Inflammatory macrophage treated with lipopolysaccharide for 1 hour (primary cell): ENCODE measurements around the gene CCDC184.
A peak's percentile ranks its signal among the peaks of the same experiment; 100 is the strongest.
"Not testable (repeated sequence)": the region's sequence is repeated elsewhere in the genome, so short reads cannot be mapped to it uniquely, and the experiment has no call there.

ENCODE experiments used
- DNase-seq, 2 donors: peaks; one replicate each; pipeline ENCODE4 v3.0.0-alpha.2; 2020 to 2022

CCDC184 gene

DNA sequence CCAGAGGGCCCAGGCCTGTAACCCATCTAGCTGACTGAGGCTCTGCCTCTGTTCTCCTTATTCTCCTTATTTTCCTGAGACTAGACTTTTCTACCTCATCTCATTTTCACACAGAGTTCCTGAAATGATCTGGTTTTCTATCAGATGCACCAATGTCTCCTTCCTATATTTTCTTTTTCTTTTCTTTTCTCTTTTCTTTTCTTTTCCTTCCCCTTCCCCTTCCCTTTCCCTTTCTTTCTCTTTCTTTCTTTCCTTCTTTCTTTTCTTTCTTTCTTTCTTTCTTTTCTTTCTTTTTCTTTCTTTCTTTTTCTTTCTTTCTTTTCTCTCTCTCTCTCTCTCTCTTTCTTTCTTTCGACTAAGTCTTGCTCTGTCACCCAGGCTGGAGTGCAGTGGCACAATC, 3.0 kb upstream of the CCDC184 start:
- no peak for DNase-seq

DNA sequence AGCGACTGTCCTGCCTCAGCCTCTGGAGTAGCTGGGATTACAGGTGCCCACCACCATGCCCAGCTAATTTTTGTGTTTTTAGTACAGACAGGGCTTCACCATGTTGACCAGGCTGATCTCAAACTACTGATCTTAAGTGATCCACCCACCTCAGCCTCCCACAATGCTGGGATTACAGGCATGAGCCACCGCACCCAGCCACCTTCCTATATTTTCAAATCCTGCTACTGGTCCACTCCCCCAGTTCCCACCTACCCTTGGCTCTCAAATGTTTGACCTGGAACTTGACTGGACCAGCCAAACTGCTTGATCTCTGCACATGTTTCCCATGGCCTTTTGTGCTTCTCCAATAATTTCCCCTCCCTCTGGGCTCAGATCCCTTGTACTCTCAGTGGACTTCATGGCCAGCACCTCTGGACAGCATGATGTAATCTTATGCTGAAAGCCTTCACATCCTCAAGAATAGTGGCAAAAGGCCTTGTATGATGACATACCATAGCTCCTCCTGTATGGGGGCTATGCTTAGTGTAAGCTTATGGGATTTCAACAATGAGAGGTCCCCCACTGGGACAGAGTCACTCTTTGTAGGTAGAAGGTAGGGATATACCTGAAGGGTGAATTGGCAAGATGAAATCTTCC, 2.5 kb upstream of the CCDC184 start:
- DNase-seq: no peak

DNA sequence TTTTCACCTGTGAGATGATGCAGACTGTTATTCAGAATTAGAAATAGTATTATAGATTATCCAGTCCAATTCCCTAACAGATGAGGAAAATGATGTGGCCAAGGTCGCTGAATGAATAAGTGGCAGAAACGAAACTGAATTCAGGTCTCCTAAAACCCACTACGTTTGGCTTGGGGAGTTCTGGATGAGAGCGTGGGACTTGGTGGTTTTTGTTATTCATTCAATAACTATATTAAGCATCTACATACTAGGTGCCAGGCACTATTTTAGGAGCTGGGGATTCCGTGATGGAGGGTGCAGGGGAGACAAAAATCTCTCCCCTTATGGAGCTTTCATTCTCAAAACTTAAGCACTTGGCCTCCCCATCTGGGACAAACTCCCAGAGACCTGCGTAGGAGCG, 813 bp upstream of the CCDC184 start:
- no peak for DNase-seq

DNA sequence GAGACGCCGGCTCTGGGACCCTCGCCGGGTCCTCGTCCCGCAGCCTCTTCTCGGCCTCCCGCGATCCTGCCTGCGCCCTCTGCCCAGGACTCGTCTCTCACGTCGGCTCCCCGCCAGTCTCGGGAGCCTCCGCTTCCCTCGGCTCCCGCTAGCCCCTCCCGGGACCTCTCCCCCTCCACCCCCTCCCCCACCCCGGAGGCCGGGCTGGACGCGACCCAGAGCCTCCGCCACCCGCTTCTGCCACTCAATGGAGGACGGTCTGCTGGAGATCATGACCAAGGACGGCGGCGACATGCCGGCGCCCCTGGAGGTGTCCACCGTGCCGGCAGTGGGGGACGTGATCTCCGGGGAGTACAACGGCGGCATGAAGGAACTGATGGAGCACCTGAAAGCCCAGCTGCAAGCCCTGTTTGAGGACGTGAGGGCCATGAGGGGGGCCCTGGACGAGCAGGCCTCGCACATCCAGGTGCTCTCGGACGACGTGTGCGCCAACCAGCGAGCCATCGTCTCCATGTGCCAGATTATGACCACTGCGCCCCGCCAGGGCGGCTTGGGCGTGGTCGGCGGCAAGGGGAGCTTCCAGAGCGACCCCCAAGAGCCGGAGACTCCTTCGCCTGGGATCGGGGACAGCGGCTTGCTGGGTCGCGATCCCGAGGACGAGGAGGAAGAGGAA, 568 bp downstream of the CCDC184 start:
- DNase-seq: no peak

DNA sequence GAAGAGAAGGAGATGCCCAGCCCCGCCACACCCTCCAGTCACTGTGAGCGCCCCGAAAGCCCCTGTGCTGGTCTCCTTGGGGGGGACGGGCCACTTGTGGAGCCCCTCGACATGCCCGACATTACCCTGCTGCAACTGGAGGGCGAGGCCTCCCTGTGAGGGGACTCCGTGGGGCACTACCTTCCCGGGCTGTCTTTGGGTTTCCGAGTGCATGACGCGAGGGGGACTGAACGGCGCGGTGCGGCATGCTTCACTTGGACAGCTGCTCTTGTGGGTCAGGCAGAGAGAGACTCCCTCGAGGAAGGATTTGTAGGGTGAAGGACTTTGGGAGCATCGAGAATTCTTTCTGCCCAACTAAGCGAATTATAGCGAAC, 1.1 kb downstream of the CCDC184 start:
- DNase-seq: no peak

DNA sequence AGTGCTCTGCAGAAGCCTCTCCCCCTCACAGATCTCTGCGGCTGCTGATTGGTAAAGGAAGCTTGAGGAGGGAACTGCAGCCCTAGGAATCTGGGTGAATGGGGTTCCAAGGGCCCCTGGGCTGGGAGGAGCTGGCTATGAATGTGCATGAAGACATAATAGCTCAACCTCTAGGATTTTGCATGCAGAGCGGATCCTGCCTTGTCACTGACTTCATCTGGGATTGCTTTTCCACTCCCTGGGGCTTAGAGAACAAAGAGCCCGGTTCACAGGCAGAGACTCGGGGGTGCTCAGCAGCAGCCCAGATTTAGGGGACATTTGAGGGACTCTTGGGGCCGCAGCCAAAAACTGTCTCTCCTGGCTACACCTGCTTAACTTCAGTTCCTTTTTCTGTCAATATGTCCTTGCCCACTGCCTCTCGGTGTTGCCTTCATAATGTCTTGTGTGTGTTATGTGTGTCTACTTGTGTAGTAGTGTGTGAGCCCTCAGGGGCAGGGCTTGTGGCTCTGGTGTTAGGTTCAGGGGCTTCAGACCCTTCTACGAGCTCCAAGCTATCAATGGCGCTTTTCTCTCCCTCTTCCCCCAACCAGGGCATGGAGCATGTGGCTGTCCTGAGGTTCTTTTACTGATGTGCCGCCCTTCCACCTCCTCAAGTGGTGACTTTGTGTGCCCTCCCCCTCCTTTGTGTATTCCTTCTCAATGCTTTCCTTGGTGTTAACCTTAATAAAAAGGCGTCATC, 1.9 kb downstream of the CCDC184 start:
- no peak for DNase-seq

DNA sequence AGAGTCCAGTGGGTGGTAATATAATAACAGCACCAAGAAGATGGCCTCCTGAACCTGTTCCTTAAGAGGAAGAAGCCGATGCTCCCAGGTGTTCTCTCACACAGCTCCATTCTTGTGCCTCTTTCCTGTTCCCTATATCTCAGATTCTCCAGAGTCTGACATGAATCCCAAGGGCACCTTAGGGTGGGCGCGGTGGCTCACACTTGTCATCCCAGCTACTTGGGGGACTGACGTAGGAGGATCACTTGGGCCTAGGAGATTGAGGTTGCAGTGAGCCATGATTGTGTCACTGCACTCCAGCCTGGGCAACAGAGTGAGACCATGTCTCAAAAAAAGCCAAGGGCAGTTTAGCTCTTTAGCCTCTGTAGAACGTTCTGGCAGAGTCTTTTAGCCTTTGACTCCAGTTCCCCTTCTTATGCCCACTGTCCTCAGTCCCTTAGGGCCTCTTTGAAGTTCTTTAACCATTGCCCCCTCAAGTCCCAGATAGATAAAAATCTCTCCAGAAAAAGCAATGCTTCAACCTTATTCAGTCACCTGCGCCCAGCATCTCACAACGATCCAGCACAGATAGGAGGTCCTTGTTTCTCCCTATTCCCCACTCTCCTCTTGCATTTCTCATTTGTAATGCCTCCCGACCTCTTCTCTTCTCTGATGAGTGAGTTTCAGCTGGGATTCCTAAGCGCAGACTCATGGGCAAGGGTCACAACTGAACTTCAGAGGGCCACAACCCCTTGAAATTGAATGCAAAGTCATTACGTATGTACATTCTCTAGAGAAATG, 4.7 kb downstream of the CCDC184 start:
- no peak for DNase-seq

DNA sequence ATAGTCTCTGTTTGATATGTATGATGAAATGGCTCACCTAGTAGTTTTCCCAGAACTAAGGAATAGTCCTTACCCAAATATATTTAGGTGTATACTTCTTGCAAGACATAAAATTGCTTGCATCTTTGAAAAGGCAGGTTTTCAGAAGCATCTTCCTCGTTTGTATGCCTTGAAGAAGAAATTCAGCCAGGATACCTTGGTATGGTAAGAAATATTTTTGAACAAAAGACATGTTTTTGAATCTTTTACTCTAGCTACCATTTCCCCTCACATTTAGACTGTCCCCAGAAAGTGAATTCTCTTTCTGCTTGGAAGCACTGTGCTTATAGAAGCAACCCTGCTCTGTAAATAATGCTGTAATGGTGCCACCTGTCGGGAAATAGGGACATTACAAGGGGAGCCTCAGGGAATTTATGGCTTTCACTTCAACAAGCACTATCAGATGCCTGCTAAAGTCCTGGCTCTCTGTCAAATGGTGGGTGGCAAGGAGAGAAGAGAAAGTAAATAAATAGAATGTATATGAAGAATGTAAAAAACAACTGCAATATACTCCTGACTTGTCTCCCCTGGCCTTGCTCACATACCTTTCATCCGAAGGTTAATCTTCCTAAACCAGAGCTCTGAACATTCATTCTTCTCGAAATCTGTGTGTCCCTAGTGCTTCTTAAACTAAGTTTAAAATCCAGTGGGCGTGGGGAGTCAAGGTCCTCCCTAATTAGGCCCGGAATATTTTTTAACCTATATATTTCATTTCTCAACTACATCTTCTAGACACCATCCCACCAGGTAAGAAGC, 6.1 kb downstream of the CCDC184 start:
- DNase-seq: peak; percentile 39 to 94

DNA sequence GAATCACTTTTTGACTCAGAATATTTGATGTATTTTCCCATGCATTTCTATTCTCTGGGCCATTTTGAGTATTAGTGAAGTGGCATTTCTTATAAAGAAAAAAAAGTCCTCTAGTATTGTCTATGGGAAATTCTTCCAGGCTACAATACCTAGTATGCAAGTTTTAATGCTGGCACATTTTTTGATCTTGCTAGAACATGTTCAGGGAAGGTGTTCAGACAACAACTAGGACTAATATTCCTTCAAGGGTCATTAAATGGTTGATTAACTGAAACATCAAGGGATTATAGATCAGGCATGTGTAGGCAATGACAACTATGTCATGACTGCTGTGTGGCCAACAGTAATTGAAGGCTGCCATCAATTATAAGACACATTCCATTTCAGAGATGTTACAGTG, 7.7 kb downstream of the CCDC184 start:
- DNase-seq: no peak

DNA sequence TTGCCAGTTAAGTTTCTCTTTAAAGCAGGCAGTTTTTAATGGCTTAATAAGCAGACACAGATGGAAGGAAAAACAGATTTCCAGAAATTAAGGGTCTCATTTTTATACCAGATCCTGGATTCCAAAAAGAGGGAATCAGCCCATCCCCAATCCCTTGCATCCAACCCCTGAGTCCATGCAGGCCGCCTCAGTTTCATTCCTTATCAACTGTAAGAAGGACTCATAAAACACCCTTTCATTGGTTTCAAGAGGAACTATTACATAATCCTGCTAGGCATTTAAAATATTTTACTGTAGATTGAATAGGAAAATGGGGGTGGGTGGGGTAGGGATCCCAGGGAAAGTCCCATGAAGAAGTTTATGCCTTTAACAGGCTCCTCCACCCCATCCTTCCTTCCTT, 9.4 kb downstream of the CCDC184 start:
- no peak for DNase-seq

DNA sequence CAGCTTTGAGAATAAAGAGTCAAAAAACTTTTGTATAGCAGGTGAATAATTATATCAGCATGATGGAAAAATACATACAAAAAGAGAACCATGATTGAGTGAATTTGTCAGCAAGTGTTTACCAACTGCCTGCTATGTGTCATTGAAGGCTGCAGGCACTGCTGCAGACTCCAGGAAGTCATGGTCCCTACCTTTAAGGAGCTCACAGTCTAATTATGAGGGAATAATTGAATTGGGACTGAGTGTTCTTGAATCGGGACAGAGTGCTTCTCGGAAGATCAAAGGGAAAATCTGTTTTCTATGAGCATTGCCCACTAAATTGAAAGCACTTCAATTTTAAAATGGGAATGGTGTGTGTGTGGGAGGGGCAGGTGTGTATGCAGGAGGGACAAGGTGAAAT, 10.2 kb downstream of the CCDC184 start:
- DNase-seq: no peak

DNA sequence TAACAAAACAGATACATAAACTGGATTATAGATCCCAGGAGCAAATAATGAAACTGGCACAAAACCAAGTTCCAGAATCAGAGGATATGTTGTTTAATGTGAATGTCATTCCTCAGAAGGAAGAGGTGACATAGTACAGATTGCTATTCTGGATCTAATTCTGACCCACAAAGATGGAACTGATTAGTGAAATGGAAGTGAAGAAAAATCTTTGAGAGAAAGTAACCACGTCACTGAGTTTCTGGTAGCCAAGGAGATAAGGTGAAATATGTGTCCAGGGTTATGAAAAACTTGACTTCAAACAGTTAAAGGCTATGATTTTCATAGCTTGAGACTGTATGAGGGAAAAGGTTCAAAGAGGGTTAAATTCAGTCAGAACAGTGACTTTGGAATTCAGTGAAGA, 11.4 kb downstream of the CCDC184 start:
- DNase-seq: no peak

DNA sequence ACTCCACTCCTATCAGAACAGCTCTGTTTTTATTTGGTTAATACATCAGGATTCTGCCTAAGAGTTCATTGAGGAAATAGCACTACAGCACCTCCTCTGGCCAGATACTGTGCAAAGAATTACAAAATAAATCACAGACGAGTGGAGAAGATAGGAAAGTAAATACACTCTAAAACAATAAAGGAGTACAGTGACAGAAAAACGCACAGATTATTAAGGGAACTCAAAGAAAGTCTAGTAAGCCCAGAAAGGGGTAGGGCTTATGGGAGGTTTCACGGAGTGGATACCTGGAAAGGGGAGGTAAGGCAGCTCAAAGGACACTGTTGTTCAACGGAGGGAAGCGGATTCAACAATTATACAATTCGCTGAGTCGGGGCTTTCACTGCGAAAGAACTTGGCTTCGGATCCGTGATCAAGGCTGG, 14.1 kb downstream of the CCDC184 start:
- peak; percentile 34 to 63 for DNase-seq

DNA sequence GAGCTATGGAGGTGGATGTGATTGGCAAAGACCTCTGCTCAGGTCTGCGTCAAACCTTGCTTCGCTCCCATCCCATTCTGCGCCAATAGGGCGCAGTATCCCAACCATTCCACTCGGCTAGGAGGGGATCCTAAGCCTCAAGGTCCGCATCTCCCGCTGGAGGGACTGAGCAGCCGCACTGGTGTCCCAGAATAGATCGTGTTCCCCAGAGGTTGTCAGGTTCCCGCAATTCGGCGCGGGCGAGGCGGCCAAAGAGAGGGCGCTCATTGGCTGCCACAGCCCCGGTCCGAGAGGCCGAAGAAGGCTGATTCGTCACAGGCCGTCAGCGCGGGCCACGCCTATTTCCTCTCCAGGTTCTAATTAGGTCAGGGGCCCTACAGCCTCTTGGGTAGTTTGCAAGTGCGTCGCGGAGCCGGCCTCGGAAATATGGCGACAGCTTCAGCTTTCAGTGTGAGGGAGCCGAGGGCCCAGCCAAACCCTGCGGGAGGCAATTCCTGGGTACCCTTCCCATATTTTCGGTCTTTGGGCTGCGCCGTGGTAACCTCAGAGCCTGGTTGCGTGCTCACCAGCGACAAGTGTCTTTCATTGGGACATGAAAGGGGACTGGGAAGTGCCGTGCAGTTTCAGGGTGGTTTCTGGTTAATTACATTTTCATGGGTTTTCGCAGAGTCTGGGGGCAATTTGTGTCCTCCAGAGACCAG, 14.7 kb downstream of the CCDC184 start:
- DNase-seq: peak; percentile 96 to 97

DNA sequence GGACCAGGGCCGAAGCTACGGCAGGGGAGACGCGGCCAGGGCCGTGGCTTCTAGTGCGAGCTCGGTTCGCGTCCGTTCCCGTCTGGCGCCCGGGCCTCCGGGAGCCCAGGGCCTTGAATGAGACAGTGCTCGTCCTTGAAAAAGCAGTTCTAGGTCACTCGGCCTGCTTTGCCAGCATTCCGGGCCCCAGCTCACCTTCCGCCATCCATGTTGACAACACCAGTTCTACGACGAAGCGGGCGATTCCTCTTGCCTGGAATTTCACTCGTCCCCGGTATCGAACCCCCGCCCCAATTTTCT, 15.2 kb downstream of the CCDC184 start:
- DNase-seq: peak; percentile 20 to 37

DNA sequence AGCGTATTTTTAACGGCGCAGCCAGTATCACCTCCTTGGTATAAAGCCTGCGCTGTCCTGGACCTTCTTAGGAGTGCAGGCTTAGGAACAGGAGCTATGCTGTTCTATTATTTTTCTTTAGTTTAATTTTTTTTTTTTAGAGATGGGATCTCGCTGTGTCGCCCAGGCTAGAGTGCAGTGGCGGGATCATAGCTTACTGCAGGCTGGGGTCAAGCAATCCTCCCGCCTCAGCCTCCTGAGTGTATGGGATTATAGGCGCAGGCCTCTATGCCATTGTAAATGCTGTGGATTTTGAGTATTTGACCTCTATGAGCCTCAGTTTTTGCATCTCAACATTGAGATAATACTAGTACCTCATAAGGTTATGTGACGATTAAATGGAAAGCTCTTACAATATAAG, 15.5 kb downstream of the CCDC184 start:
- no peak for DNase-seq

DNA sequence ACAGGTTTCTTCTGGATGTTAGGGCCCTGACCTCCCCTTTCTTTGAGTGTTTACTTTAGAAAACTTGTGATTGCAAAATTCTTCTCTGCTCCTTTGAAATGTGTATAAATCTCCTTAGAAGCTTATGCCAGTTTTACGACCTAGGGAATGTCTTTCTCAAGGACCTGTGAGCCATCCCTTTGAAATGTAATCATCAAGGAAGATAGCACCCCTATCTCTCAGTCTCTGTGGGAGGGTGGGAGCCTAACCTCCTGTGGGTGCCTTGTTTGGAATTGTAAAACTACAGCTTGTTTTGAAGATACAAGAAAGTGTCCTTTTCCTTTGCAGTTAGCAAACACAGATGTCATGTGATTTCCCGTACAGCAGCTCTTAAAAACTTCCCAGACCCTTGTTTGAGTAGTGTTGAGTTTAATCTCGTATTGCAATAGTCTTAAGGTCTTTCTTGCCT, 16.4 kb downstream of the CCDC184 start:
- peak; percentile 44 to 75 for DNase-seq

DNA sequence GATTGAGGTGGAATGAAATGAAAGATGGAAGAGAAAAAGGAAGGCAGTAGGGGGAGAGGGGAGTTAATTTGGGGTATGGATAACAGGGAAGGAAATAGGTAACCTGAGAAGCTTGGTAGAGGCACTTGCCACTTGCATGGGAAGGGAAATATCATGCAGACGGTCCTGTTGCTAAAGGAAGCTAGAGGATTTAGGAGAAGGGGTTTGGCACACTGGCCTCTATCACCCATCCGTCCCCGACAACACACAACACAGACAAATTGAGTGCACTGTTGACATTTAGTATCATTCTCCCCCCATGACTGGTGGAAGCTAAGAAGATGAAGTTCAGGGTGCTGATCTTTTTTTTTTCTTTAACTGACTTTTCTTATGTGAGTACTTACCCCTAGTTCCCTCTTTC, 17.6 kb downstream of the CCDC184 start:
- no peak for DNase-seq

DNA sequence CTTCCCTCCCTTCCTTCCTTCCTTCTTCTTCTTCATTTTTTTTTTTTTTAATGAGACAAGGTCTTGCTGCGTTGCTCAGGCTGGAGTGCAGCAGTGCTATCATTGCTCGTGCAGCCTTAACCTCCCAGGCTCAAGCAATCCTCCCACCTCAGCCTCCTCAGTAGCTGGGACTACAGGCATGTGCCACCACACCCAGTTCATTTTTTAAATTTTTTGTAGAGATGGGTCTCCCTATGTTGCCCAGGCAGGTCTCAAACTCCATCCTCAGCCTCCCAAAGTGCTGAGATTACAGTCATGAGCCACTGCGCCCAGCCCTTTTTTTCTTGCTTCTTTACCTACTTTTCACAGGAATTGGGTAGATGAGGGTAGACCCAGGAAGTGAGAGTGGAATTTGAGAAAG, 18.1 kb downstream of the CCDC184 start:
- DNase-seq: no peak

DNA sequence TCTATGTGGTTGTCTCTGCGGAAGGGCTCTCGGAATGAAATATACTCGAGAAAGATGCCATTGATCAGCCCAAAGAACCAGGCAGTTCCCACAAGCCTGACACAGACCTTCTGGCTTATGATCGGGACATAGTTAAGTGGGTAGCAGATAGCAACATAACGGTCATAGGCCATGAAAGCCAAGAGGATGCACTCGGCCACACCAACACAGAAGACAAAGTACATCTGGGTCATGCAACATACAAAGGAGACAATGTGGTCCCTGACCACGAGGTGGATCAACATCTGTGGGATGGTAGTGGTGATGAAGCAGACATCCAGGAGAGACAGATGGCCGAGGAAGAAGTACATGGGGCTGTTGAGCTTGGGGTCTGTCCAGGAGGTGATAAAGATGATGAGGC, 19.3 kb downstream of the CCDC184 start:
- no peak for DNase-seq

DNA sequence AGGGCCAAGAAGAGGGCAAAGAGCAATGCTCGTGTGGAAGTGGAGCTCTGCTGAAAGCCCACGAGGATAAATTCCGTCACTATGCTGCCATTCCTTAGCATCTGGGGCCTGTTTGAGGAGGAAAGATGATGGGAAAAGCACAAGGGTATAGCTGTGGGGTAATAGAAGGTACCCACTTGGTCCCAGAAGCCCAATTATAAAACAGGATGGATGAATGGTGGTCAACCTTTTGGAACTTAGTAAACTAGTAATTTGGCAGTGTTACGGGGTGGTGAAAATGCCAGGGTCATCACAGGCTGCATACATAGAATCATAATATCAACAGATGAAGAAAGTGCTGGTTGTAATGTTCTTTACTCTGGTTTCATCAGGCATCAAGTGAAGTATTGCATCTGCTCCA, 19.7 kb downstream of the CCDC184 start, which contains the start of gene OR10AD1:
Gene OR10AD1 (minus strand): TSS at position 101 of the 400 bp plus-strand sequence. CDS start 0 bp downstream, at position 101.
- DNase-seq: no peak

DNA sequence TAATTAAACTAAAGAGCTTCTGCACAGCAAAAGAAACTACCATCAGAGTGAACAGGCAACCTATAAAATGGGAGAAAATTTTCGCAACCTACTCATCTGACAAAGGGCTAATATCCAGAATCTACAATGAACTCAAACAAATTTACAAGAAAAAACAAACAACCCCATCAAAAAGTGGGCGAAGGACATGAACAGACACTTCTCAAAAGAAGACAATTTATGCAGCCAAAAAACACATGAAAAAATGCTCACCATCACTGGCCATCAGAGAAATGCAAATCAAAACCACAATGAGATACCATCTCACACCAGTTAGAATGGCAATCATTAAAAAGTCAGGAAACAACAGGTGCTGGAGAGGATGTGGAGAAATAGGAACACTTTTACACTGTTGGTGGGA, 26.1 kb downstream of the CCDC184 start:
- DNase-seq: not testable (repeated sequence)
